ENCODE results near the gene PABPN1. TPM values are rescaled to one million over a fixed set of nuclear protein-coding genes. Genes with fewer than 3 reads are reported as not detected.

Gene PABPN1
- total and polyA plus RNA-seq, 2 of the 13 experiments (the other 11 are each of a cell fraction or from before 2014, with no cell fraction given) = 233 to 524 TPM

DNA sequence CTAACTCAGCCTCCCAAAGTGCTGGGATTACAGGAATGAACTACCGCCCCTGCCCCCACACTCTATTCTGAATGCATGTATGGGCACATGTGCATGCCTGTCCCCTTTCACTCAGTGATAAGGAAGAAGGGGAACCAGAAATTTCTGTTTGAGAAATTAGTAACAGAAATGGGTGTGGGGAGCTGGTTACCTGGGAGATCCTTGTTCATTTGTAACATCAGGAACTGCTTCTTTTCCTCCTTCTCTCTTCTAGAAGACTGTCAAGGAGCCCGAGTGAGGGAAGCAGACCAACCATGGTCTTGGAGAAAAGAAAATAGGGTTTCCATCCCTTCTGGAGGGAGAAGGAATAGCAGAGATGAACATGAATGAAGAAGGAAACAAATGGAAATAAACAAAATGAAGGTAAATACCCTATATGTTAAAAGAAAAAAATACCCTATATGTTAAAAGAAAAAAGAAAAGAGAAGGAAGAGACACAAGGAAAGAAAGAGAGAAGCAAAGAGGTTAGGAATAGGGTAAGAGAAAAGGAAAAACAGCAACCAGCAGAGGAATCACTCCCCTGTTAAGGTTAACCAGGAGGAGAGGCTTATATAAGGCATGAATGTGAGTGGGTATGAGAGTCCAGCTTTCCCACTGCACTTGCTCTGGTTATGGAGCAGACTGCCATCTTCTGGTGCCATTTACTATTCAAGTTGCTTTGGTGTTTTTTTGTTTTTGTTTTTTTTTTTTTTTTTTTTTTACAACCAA lies 21.9 kb upstream of the PABPN1 start (continued):
- TF ChIP-seq SRSF9 (IDR thresholded peaks at IDR 0.05; ENCODE audit: borderline replicate concordance, insufficient read depth, low read depth, low read length, poor library complexity, severe bottlenecking) (no peak), TRIM24 (CRISPR knock-in tag; IDR thresholded peaks at IDR 0.05) (no peak), KLF9 (CRISPR knock-in tag; IDR thresholded peaks at IDR 0.05; ENCODE audit: low read depth) (no peak), TMF1 (CRISPR knock-in tag; IDR thresholded peaks at IDR 0.05; ENCODE audit: low read depth) (no peak), NCOA5 (CRISPR knock-in tag; IDR thresholded peaks at IDR 0.05) (no peak), MTA3 (CRISPR knock-in tag; IDR thresholded peaks at IDR 0.05) (no peak), SMARCE1 (IDR thresholded peaks at IDR 0.05; ENCODE audit: borderline replicate concordance) (no peak), SMARCC2 (IDR thresholded peaks at IDR 0.05) (no peak), HMG20A (CRISPR knock-in tag; IDR thresholded peaks at IDR 0.05; ENCODE audit: borderline replicate concordance) (no peak), ATF7-NPFF (CRISPR knock-in tag; IDR thresholded peaks at IDR 0.05; ENCODE audit: low read depth) (no peak), EHMT2 (IDR thresholded peaks at IDR 0.05; ENCODE audit: borderline replicate concordance, low read depth, low read length) (no peak), ELF4 (CRISPR knock-in tag; IDR thresholded peaks at IDR 0.05; ENCODE audit: borderline replicate concordance) (no peak), SNAI1 (CRISPR knock-in tag; IDR thresholded peaks at IDR 0.05; ENCODE audit: borderline replicate concordance) (no peak), POLR2G (IDR thresholded peaks at IDR 0.05; ENCODE audit: low read depth, low read length) (0 out of 2 replicates have a peak, but pooled peaks have one; percentile 23), ZNF619 (CRISPR knock-in tag; IDR thresholded peaks at IDR 0.05) (no peak), POGZ (CRISPR knock-in tag; IDR thresholded peaks at IDR 0.05) (no peak), NBN (conservative IDR thresholded peaks at IDR 0.05) (no peak), IKZF4 (CRISPR knock-in tag; IDR thresholded peaks at IDR 0.05; ENCODE audit: borderline replicate concordance, low read depth, not compliant biosample characterization) (no peak), ZNF790 (CRISPR knock-in tag; IDR thresholded peaks at IDR 0.05; ENCODE audit: borderline replicate concordance) (no peak), ATM (IDR thresholded peaks at IDR 0.05; ENCODE audit: borderline replicate concordance) (peak; percentile 96), NR2F2 (IDR thresholded peaks at IDR 0.05; ENCODE audit: borderline replicate concordance, low read depth) (no peak)
- TF ChIP-seq, protein P1, sequence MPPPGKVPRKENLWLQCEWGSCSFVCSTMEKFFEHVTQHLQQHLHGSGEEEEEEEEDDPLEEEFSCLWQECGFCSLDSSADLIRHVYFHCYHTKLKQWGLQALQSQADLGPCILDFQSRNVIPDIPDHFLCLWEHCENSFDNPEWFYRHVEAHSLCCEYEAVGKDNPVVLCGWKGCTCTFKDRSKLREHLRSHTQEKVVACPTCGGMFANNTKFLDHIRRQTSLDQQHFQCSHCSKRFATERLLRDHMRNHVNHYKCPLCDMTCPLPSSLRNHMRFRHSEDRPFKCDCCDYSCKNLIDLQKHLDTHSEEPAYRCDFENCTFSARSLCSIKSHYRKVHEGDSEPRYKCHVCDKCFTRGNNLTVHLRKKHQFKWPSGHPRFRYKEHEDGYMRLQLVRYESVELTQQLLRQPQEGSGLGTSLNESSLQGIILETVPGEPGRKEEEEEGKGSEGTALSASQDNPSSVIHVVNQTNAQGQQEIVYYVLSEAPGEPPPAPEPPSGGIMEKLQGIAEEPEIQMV (CRISPR knock-in tag; IDR thresholded peaks at IDR 0.05; ENCODE audit: low read depth) = no peak
- TF ChIP-seq, protein P2, sequence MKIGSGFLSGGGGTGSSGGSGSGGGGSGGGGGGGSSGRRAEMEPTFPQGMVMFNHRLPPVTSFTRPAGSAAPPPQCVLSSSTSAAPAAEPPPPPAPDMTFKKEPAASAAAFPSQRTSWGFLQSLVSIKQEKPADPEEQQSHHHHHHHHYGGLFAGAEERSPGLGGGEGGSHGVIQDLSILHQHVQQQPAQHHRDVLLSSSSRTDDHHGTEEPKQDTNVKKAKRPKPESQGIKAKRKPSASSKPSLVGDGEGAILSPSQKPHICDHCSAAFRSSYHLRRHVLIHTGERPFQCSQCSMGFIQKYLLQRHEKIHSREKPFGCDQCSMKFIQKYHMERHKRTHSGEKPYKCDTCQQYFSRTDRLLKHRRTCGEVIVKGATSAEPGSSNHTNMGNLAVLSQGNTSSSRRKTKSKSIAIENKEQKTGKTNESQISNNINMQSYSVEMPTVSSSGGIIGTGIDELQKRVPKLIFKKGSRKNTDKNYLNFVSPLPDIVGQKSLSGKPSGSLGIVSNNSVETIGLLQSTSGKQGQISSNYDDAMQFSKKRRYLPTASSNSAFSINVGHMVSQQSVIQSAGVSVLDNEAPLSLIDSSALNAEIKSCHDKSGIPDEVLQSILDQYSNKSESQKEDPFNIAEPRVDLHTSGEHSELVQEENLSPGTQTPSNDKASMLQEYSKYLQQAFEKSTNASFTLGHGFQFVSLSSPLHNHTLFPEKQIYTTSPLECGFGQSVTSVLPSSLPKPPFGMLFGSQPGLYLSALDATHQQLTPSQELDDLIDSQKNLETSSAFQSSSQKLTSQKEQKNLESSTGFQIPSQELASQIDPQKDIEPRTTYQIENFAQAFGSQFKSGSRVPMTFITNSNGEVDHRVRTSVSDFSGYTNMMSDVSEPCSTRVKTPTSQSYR (CRISPR knock-in tag; IDR thresholded peaks at IDR 0.05; ENCODE audit: borderline replicate concordance) = no peak
- TF ChIP-seq, protein P3, sequence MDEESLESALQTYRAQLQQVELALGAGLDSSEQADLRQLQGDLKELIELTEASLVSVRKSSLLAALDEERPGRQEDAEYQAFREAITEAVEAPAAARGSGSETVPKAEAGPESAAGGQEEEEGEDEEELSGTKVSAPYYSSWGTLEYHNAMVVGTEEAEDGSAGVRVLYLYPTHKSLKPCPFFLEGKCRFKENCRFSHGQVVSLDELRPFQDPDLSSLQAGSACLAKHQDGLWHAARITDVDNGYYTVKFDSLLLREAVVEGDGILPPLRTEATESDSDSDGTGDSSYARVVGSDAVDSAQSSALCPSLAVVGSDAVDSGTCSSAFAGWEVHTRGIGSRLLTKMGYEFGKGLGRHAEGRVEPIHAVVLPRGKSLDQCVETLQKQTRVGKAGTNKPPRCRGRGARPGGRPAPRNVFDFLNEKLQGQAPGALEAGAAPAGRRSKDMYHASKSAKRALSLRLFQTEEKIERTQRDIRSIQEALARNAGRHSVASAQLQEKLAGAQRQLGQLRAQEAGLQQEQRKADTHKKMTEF (CRISPR knock-in tag; IDR thresholded peaks at IDR 0.05) = no peak
- TF ChIP-seq, protein P4, sequence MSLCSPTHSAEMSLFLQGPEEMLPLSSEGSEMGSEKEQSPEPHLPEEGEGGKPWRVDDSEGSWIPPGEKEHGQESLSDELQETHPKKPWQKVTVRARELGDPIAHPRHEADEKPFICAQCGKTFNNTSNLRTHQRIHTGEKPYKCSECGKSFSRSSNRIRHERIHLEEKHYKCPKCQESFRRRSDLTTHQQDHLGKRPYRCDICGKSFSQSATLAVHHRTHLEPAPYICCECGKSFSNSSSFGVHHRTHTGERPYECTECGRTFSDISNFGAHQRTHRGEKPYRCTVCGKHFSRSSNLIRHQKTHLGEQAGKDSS (CRISPR knock-in tag; IDR thresholded peaks at IDR 0.05; ENCODE audit: borderline replicate concordance, low read depth) = 0 out of 2 replicates have a peak, but pooled peaks have one; percentile 28
